Mesangial cell (primary cell): ENCODE data around the gene CDH2. TPM values are rescaled to one million over a fixed set of nuclear protein-coding genes. Genes with fewer than 3 reads are reported as not detected.

Experiments used
- total RNA-seq: library from RNA; depleted of rRNA; stranded (reverse); fragments of >200 nt; gene quantifications from 2 replicates; pipeline ENCODE4 v1.2.3, GENCODE V29; 2015

Gene CDH2
- total RNA-seq: 125 and 220 TPM in 2 replicates

GRCh38 chr18:28176948-28177827, at the start of gene CDH2:
Gene CDH2, minus strand, starts transcription at chr18:28177130. Its CDS starts 108 bp downstream, at chr18:28177022.

